ENCODE data around the gene PLAU. TPM values are rescaled to one million over a fixed set of nuclear protein-coding genes. Genes with fewer than 3 reads are reported as not detected.

Gene PLAU
- total and polyA plus RNA-seq, 2 of the 4 experiments (the other 2 are of a cell fraction) = 123 to 283 TPM

GRCh38 chr10:73886661-73887293 is 24.2 kb upstream of the PLAU start:
- Histone ChIP-seq H2BK15ac (ENCODE audit: low read depth, low read length) (peak overlapping the region; percentile 75), H3K18ac (ENCODE audit: low read depth, low read length) (peak overlapping the region; percentile 71), H3K36me3 (ENCODE audit: control insufficient read depth, insufficient read depth, low read length) (no peaks in the 10 kb centered on the region), H3K4ac (ENCODE audit: low read depth, low read length) (peak overlapping the region; percentile 99), H3K4me2 (ENCODE audit: low read depth, low read length) (peak overlapping the region; percentile 53), H3K27me3 (ENCODE audit: control insufficient read depth, insufficient read depth, low read length) (no peaks in the 10 kb centered on the region), H2AK5ac (ENCODE audit: low read depth, low read length) (peak overlapping the region; percentile 96), H3K56ac (ENCODE audit: extremely low read depth, insufficient read depth, low read length) (peak overlapping the region; percentile 98), H3K4me3 (ENCODE audit: insufficient read depth, low read depth, low read length) (no peak overlapping the region), H2BK5ac (ENCODE audit: low read depth, low read length, poor library complexity, severe bottlenecking) (peak overlapping the region; percentile 96), H4K91ac (ENCODE audit: insufficient read depth, low read depth, low read length) (peak overlapping the region; percentile 98), H2AK9ac (replicated peaks; ENCODE audit: low read depth, low read length, poor library complexity) (peak overlapping the region; percentile 95), H3K9ac (ENCODE audit: low read depth, low read length) (peak overlapping the region; percentile 73), H4K5ac (ENCODE audit: low read depth, low read length) (peak overlapping the region; percentile 89), H3K23ac (ENCODE audit: low read depth, low read length) (peak overlapping the region; percentile 97), H3K79me1 (ENCODE audit: low read depth in 1 of 2, low read length in 2 of 2) (peaks cover 6 to 32% of the 10 kb centered on the region in 2 experiments; a peak in 3 of 4 replicates), H3K4me1 (ENCODE audit: control insufficient read depth, insufficient read depth, low read length) (peaks cover 30% of the 10 kb centered on the region), H2AFZ (replicated peaks; ENCODE audit: low read length, poor library complexity) (peak overlapping the region; percentile 80), H2BK20ac (ENCODE audit: low read depth, low read length) (peak overlapping the region; percentile 99), H3K27ac (ENCODE audit: insufficient read depth, low read length) (peak overlapping the region; percentile 88), H3K9me1 (ENCODE audit: insufficient read depth, low read length) (peaks cover 14% of the 10 kb centered on the region), H2BK120ac (ENCODE audit: low read depth, low read length) (peak overlapping the region; percentile 99), H3K9me3 (ENCODE audit: control insufficient read depth, insufficient read depth, low read length) (no peaks in the 10 kb centered on the region), H3K14ac (replicated peaks; ENCODE audit: low read depth, low read length) (peak overlapping the region; percentile 96), H4K8ac (ENCODE audit: low read depth in 2 of 2, low read length in 2 of 2) (peak overlapping the region; percentile 85 to 95), H4K20me1 (ENCODE audit: insufficient read depth, low read length) (no peaks in the 10 kb centered on the region; the same call in 1 of the 2 replicates)
- peak; percentile 0; the same call in 1 of the 2 replicates for TF ChIP-seq FOS (IDR thresholded peaks at IDR 0.05; ENCODE audit: low read depth, low read length)
- no peak for TF ChIP-seq RAD21 (IDR thresholded peaks at IDR 0.05; ENCODE audit: low read length)
- TF ChIP-seq POLR2A (IDR thresholded peaks at IDR 0.05; ENCODE audit: low read depth, low read length) = peak; percentile 17; the same call in 1 of the 2 replicates
- TF ChIP-seq SMC3 (IDR thresholded peaks at IDR 0.05; ENCODE audit: low read depth, low read length) = no peak
- intact Hi-C loops (cut with micrococcal nuclease) = loop anchor here (1.0 to 2.0 kb wide), 5 partner anchors 21 to 348 kb away; partner anchors contain the start of gene VCL
- dilution Hi-C loops (cut with HindIII; ENCODE audit: low sequenced_read_pairs, unreplicated experiment) = no loop called here
- in situ Hi-C loops (cut with MboI; ENCODE audit: low sequenced_read_pairs) = loop anchor here (5.0 kb wide), 2 partner anchors 51 to 196 kb away; no protein-coding TSS in a partner anchor
- BruUV-seq (replicated peaks) = no TSS peak
- DNase-seq = no peak
- WGBS, 2 experiments (ENCODE audit: extremely low coverage in 2 of 2, insufficient read length in 1 of 2) = 0% methylated on average over 1 of the region's 4 CpGs; no CpG with 5 or more reads in 1 of the 2 experiments
- CTCF ChIA-PET = interaction anchor here (0.6 to 5.0 kb wide), 17 partner anchors 10 to 239 kb away, joined by 3 to 38 read pairs (median 4); partner anchors contain the start of gene PLAU
- POLR2A ChIA-PET (ENCODE audit: unreplicated experiment) = interaction anchor here (0.6 to 4.9 kb wide), 9 partner anchors 12 to 114 kb away, joined by 3 to 34 read pairs (median 5); partner anchors contain the start of gene PLAU
- ATAC-seq (ENCODE audit: low read depth) = peak; percentile 2; the same call in 1 of the 2 replicates
